ENCODE results near the gene ASB2.
A peak's percentile ranks its signal among the peaks of the same experiment; 100 is the strongest.

ASB2 gene

GRCh38 chr14:93937519-93937918 lies 38.9 kb downstream of the ASB2 start:
- no peak for TF ChIP-seq ZFX (IDR thresholded peaks at IDR 0.05)
- TF ChIP-seq, protein P1, sequence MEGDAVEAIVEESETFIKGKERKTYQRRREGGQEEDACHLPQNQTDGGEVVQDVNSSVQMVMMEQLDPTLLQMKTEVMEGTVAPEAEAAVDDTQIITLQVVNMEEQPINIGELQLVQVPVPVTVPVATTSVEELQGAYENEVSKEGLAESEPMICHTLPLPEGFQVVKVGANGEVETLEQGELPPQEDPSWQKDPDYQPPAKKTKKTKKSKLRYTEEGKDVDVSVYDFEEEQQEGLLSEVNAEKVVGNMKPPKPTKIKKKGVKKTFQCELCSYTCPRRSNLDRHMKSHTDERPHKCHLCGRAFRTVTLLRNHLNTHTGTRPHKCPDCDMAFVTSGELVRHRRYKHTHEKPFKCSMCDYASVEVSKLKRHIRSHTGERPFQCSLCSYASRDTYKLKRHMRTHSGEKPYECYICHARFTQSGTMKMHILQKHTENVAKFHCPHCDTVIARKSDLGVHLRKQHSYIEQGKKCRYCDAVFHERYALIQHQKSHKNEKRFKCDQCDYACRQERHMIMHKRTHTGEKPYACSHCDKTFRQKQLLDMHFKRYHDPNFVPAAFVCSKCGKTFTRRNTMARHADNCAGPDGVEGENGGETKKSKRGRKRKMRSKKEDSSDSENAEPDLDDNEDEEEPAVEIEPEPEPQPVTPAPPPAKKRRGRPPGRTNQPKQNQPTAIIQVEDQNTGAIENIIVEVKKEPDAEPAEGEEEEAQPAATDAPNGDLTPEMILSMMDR (conservative IDR thresholded peaks at IDR 0.05): no peak
- H3K27ac ChIP-seq: no peak overlapping the region

DNA sequence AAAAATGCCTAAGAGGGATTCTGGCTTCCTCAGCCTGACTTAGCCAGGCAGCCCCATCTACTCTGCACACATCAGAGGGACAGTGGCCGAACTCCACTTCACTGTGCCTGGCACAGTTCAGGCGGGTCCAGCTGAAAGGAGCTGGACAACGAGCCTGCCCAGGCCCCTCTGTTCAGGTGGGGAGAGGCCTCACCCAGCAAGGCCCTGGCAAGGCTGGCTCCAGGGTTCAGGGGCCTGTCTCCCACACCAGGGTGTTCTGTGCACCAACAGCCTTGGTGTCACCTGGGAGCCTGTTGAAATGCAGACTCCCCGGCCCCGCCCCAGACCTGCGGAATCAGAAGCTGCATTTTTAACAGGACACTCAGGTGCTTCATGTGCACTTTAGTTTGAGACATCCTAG lies 39.4 kb downstream of the ASB2 start:
- TF ChIP-seq ZFX (IDR thresholded peaks at IDR 0.05): no peak
- TF ChIP-seq, protein P1 (conservative IDR thresholded peaks at IDR 0.05): no peak
- H3K27ac ChIP-seq: no peak overlapping the region

GRCh38 chr14:93936245-93936644 lies 40.1 kb downstream of the ASB2 start:
- no peak overlapping the region for H3K27ac ChIP-seq
- no peak for TF ChIP-seq ZFX (IDR thresholded peaks at IDR 0.05)
- TF ChIP-seq, protein P1 (conservative IDR thresholded peaks at IDR 0.05): peak; percentile 77

DNA sequence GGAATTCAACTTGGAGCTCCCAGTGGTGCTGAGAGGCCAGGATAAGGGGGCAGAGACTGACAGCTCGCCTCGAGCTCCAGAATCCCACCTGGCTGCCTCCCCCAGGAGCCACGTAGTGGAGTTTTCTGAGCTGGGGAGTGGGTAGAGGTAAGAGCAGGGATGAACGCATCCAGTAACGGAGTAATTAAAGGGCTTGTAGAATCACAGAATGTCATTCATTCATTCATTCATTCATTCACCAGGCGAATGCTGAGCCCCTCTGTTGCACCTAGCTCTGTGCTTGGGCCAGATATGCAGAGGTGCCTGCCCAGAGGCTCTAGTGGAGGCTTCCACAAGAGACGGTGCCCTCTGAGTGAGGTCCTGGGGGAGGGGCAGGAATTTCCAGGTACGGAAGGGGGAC lies 41.2 kb downstream of the ASB2 start:
- TF ChIP-seq ZFX (IDR thresholded peaks at IDR 0.05): no peak
- TF ChIP-seq, protein P1 (conservative IDR thresholded peaks at IDR 0.05): no peak
- no peak overlapping the region for H3K27ac ChIP-seq

DNA sequence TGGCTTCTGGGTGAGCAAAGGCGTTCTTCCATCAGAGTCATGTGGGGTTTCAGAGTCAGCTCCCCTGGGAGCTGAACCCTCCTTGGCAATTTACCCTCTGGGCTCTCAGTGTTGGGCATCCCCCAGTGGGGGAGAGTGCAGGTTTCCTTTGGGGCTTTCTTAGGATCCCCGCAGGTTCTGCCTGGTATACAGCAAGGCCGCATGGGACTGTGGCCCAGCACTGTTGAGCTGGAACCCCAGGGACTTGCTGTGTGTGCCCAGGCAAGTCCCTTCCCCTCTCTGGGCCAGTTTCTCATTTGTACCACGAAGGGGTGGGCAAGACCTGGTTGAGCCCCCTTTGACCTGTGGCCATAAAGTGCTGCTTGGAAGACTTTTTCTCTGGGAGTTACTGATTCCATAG lies 43.7 kb downstream of the ASB2 start:
- TF ChIP-seq, protein P1 (conservative IDR thresholded peaks at IDR 0.05): no peak
- TF ChIP-seq ZFX (IDR thresholded peaks at IDR 0.05): no peak
- H3K27ac ChIP-seq: no peak overlapping the region

GRCh38 chr14:93930989-93931307 lies 45.4 kb downstream of the ASB2 start:
- no peak overlapping the region for H3K27ac ChIP-seq
- TF ChIP-seq ZFX (IDR thresholded peaks at IDR 0.05): no peak
- TF ChIP-seq, protein P1 (conservative IDR thresholded peaks at IDR 0.05): no peak

DNA sequence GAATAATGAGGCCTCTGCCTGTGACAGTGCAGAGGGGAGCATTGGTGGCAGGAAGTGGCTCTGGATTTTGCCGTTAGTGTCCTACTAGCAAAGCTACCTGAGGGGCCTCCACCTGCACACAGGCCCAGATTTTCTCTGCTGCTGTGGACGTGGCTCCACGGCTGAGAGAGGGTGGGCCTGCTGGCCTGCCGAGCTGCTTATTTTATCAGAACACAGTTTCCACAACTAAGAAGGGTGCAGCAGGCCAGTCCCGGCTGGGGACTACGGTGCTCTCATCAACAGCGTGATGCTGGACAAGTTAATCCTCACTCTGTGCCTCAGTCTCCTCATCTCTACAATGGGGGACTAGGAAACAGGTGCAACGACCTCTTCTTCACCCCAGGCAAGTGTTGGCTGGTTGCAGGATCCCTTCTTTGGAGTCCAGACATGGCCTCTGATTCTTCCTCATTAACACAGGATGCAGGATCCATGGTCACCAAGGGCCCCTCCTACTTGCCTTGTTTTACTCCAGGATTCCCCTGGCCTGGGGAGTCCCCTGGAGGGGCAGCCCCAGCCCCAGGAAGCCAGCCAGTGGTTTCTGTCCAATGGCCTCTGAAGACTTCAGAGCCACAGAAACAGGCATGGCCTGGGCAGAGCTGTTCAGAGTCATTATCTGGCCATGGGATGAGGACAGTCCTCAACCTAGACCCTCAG lies 45.9 kb downstream of the ASB2 start:
- TF ChIP-seq, protein P1 (conservative IDR thresholded peaks at IDR 0.05): no peak
- TF ChIP-seq ZFX (IDR thresholded peaks at IDR 0.05): no peak
- no peak overlapping the region for H3K27ac ChIP-seq
